PC-9 (cell line): ENCODE data around the gene MYH3. TPM values are rescaled to one million over a fixed set of nuclear protein-coding genes. Genes with fewer than 3 reads are reported as not detected.

ENCODE experiments used
- BruUV-seq: library from RNA; stranded (reverse); fragments of 400-500 nt; replicated peaks from 2 replicates; lab custom pipeline; 2021; lab: Mats Ljungman, UMichigan
- CTCF ChIA-PET: fragments of 300-600 bp; sonication (Branson Sonifier 250); formaldehyde crosslinking; loops from one replicate; lab custom pipeline; 2022; ENCODE audit warnings: antibody characterized with exemption; lab: Charles Lee
- POLR2A ChIA-PET: fragments of 300-600 bp; sonication (Branson Sonifier 250); formaldehyde crosslinking; loops from one replicate; lab custom pipeline; 2022; ENCODE audit warnings: antibody characterized with exemption; ENCODE audit not compliant: unreplicated experiment; lab: Charles Lee
- DNase-seq, 2 experiments: peaks; one replicate each; pipeline versions ENCODE4 v3.0.0 to v3.0.0-alpha.2; 2015 to 2022; ENCODE audit warnings: mixed read lengths in 1 of 2
- H2AFZ ChIP-seq: fragments of 200-600 bp; sonication (generic); 2 replicates; pipeline ENCODE4 v1.8.1; 2017; ENCODE audit warnings: antibody characterized with exemption
- H3F3A ChIP-seq: fragments of 200-600 bp; sonication (generic); 2 replicates; pipeline ENCODE4 v1.8.1; 2017; ENCODE audit warnings: antibody characterized with exemption, mild to moderate bottlenecking, low read depth; ENCODE audit not compliant: insufficient read depth
- H3K27ac ChIP-seq: fragments of 200-600 bp; sonication (generic); 2 replicates; pipeline ENCODE4 v1.6.1; 2016; ENCODE audit warnings: mixed run types
- H3K27me3 ChIP-seq: fragments of 200-600 bp; sonication (generic); 2 replicates; pipeline ENCODE4 v1.6.1; 2016; ENCODE audit warnings: low read depth, mixed run types; ENCODE audit not compliant: insufficient read depth
- H3K36me3 ChIP-seq: fragments of 200-600 bp; sonication (generic); 2 replicates; pipeline ENCODE4 v1.6.1; 2016; ENCODE audit warnings: low read depth, mixed run types
- H3K4me1 ChIP-seq: fragments of 200-600 bp; sonication (generic); replicated peaks from 2 replicates; pipeline ENCODE4 v1.6.1; 2016; ENCODE audit warnings: mixed run types; ENCODE audit not compliant: insufficient read depth
- H3K4me2 ChIP-seq: fragments of 200-600 bp; sonication (generic); 2 replicates; pipeline ENCODE4 v1.6.1; 2017; ENCODE audit warnings: mixed run types
- H3K4me3 ChIP-seq: fragments of 200-600 bp; sonication (generic); 2 replicates; pipeline ENCODE4 v1.6.1; 2016; ENCODE audit warnings: mixed run types
- H3K79me2 ChIP-seq: fragments of 200-600 bp; sonication (generic); 2 replicates; pipeline ENCODE4 v1.6.1; 2017; ENCODE audit warnings: low read depth, mixed run types
- H3K9me2 ChIP-seq: fragments of 200-600 bp; sonication (generic); 2 replicates; pipeline ENCODE4 v1.8.1; 2017; ENCODE audit warnings: mild to moderate bottlenecking; ENCODE audit not compliant: insufficient read depth
- H3K9me3 ChIP-seq: fragments of 200-600 bp; sonication (generic); 2 replicates; pipeline ENCODE4 v1.8.1; 2016; ENCODE audit warnings: low read depth; ENCODE audit not compliant: insufficient read depth
- H4K20me1 ChIP-seq: fragments of 200-600 bp; sonication (generic); 2 replicates; pipeline ENCODE4 v1.8.1; 2017; ENCODE audit not compliant: insufficient read depth
- CTCF ChIP-seq: fragments of 200-600 bp; sonication (generic); conservative IDR thresholded peaks from 2 replicates; pipeline ENCODE4 v1.6.1; 2017; ENCODE audit warnings: mixed run types, antibody characterized with exemption, mild to moderate bottlenecking, moderate library complexity
- EZH2 ChIP-seq: fragments of 200-600 bp; sonication (generic); IDR thresholded peaks from 2 replicates; pipeline ENCODE4 v1.8.0; 2017; ENCODE audit warnings: antibody characterized with exemption, low read depth
- intact Hi-C: fragments of 100-400 bp; cut with micrococcal nuclease; formaldehyde crosslinking; loops from one replicate; pipeline ENCODE4 v1.10.0; 2022; ENCODE audit not compliant: unreplicated experiment
- total RNA-seq: library from RNA; stranded (reverse); gene quantifications from 2 replicates; pipeline ENCODE4 v1.2.3, GENCODE V29; 2021

The MYH3 gene
- total RNA-seq, 1 experiment from 2014 or later: 0.07 TPM

DNA sequence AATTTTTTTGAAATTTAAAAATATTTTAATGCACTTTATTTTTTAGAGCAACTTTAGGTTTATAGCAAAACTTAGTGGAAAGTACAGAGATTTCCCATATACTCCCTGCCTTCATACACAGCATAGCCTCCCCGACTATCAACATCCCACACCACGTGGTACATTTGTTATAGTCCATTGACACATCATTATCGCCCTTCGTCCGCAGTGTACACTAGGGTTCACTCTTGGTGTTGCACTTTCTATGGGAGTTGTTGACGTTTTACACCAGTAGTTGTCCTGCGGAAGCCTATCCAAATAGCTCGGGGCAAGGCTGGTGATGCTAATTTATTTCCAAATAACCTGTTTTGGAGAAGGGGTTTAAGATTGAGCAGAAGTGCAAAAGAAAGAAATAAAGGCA, 52.6 kb downstream of the MYH3 start:
- Histone ChIP-seq H3F3A (no peaks in the 10 kb centered on the region), H4K20me1 (no peaks in the 10 kb centered on the region), H3K36me3 (no peaks in the 10 kb centered on the region), H3K4me2 (no peak overlapping the region), H3K27ac (no peak overlapping the region), H2AFZ (no peak overlapping the region), H3K79me2 (no peaks in the 10 kb centered on the region), H3K9me2 (no peaks in the 10 kb centered on the region), H3K4me3 (no peak overlapping the region), H3K4me1 (no peaks in the 10 kb centered on the region), H3K9me3 (no peaks in the 10 kb centered on the region), H3K27me3 (peaks cover 25% of the 10 kb centered on the region)
- intact Hi-C loops: no loop called here
- POLR2A ChIA-PET: no interaction called here
- BruUV-seq: no TSS peak
- no peak for DNase-seq
- TF ChIP-seq EZH2 (no peak), CTCF (no peak)
- CTCF ChIA-PET: no interaction called here

DNA sequence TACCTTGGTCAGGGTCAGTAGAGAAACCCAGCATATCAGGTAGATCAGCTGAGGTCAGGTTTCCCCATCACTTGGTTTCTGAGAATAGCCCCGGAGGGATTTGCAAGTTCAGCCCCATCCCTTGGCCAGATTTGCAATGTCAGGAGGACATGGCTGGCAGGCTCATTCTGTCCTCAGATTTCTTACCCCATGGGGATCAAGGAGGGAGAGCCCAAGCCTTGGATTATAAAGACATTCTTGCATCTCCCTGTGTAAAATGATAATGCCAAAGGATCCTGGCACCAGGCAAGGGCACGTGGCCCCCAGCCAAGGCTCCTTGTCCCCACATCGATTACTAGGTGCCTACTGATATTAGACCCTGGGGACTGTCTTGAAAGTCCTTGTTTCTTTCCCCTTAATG, 53.2 kb downstream of the MYH3 start:
- CTCF ChIA-PET: no interaction called here
- Histone ChIP-seq H3K4me1 (no peaks in the 10 kb centered on the region), H3K9me3 (no peaks in the 10 kb centered on the region), H3K36me3 (no peaks in the 10 kb centered on the region), H3K27me3 (peaks cover 24% of the 10 kb centered on the region), H3K9me2 (no peaks in the 10 kb centered on the region), H3K4me2 (no peak overlapping the region), H3K27ac (no peak overlapping the region), H4K20me1 (no peaks in the 10 kb centered on the region), H2AFZ (no peak overlapping the region), H3F3A (no peaks in the 10 kb centered on the region), H3K79me2 (no peaks in the 10 kb centered on the region), H3K4me3 (no peak overlapping the region)
- POLR2A ChIA-PET: no interaction called here
- intact Hi-C loops: no loop called here
- DNase-seq: no peak
- BruUV-seq: no TSS peak
- TF ChIP-seq EZH2 (no peak), CTCF (no peak)

DNA sequence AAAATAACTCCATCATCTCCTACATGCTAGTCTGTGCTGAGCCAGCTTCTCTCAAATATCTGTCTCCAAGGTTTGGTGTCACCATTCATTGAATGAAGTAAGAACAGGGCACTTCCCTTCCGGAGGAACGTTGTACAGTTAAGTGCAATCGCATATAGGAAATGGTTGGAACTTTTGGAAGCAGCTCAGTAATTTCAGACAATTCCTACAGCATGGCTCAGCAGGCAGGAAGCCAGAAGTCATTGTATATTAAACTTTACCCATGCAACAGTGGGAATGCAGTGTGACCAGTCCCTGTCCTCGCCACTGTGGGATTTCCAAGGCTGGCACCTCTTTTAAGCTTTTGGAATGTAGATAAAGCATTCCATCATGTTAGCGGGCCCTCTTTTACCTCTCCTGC, 56.5 kb downstream of the MYH3 start:
- no peaks in the 10 kb centered on the region for H3F3A ChIP-seq
- DNase-seq: no peak
- intact Hi-C loops: no loop called here
- CTCF ChIA-PET: no interaction called here
- no peaks in the 10 kb centered on the region for H3K9me2 ChIP-seq
- H4K20me1 ChIP-seq: no peaks in the 10 kb centered on the region
- H3K4me3 ChIP-seq: no peak overlapping the region
- no peak for TF ChIP-seq EZH2
- TF ChIP-seq CTCF: no peak
- peaks cover 27% of the 10 kb centered on the region for H3K27me3 ChIP-seq
- no peaks in the 10 kb centered on the region for H3K79me2 ChIP-seq
- no TSS peak for BruUV-seq
- H3K9me3 ChIP-seq: no peaks in the 10 kb centered on the region
- POLR2A ChIA-PET: interaction anchor here (0.5 kb wide), 1 partner anchor 540 kb away, joined by 3 read pairs; no protein-coding TSS in a partner anchor
- no peak overlapping the region for H3K27ac ChIP-seq
- H3K36me3 ChIP-seq: no peaks in the 10 kb centered on the region
- H2AFZ ChIP-seq: no peak overlapping the region
- no peaks in the 10 kb centered on the region for H3K4me1 ChIP-seq
- no peak overlapping the region for H3K4me2 ChIP-seq
